GM19025 (cell line): ENCODE results near the gene CDKN2A.
A peak's percentile ranks its signal among the peaks of the same experiment; 100 is the strongest.

Experiments used
- ATAC-seq: cut with Tn5 transposase; IDR thresholded peaks from one replicate; pipeline ENCODE4 v1.9.1; 2021; ENCODE audit warnings: mild to moderate bottlenecking, low read depth, moderate library complexity; ENCODE audit not compliant: unreplicated experiment

The CDKN2A gene

DNA sequence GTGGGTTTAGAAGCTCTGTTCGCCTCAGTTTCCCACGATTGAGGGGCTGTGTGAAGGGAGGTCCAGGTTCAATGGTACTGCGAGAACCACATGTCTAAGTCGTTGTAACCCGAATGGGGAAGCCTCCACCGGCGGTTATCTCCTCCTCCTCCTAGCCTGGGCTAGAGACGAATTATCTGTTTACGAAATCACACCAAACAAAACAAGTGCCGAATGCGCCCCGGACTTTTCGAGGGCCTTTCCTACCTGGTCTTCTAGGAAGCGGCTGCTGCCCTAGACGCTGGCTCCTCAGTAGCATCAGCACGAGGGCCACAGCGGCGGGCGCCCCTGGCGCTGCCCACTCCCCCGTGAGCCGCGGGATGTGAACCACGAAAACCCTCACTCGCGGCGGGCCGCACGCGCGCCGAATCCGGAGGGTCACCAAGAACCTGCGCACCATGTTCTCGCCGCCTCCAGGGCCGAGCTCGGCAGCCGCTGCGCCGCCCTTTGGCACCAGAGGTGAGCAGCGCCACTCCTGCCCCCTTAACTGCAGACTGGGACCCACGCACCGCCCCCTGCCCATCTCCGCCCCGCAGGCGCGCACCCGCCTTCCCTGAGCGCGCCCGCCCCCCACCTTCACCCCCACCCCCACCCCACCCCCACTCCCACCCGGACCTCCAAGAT is at the start of gene CDKN2A:
CDKN2A (minus strand) TSS at position 500 of the 663 bp plus-strand sequence.
- ATAC-seq = peak; percentile 38

DNA sequence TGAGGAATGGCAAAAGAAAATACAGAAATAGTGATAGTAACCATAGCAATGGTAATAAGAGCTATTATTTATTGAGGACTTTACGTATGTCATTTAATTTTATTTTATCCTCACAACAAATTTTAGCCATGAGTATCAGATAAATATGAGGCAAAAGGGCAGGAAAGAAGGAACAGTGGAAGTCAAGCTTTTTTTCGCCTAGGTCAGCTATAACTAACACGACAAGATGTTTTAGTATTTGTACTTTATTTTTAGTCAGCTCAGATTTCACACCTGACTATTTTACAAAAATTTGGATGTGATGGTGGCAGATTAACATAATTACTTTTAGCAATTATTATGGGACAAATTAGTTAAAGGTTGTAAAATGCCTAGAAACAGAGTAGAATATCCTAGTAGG is 49.7 kb upstream of the CDKN2A start:
- no peak for ATAC-seq

- no peak for ATAC-seq
These were observed 47.6 kb upstream of the CDKN2A start for GRCh38 chr9:22041775-22042174.

- ATAC-seq = no peak
These were observed 47.2 kb upstream of the CDKN2A start for GRCh38 chr9:22041344-22041743.

DNA sequence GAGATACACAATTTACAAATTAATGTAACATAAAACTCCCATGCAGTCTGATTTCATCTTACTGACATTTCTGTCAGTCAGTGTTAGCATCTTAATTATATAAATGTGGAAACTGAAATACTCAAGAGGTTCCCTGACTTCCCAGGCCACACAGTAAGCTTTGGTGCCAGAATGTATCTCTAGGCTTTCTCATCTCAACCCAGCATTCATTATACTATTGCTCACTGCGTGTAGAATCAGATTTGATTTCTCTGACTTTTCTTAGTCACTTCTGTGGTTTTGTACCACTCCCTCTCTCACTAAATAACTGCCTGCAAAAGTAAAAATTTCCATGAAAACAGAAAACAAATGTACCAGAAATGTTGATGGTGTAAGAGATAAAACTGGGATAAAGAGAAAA is 46.6 kb upstream of the CDKN2A start:
- ATAC-seq = no peak

DNA sequence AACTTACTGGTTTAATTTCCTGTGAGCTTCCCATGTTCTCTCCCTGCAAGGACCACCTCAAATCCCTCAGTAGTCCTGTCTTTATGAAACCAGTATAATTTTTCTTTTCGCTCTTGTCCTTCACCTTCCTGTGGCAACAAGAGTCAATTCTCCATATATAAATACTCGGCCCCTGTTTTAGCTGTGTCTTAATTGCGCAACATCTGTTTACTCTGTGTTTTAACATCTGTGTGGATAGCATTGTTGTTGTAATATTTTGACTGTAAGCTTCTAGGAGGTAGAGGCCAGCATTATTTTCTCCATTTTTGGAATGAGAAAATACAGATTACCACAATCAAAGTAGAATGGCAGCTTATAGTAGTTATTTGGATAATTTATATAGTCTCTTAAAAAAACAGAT is 45.1 kb upstream of the CDKN2A start:
- no peak for ATAC-seq

- ATAC-seq = no peak
These were observed 43.9 kb upstream of the CDKN2A start for GRCh38 chr9:22037954-22038690.

- no peak for ATAC-seq
These were observed 42.9 kb upstream of the CDKN2A start for GRCh38 chr9:22036866-22037626.

- no peak for ATAC-seq
These were observed 41.4 kb upstream of the CDKN2A start for GRCh38 chr9:22035591-22036011.

DNA sequence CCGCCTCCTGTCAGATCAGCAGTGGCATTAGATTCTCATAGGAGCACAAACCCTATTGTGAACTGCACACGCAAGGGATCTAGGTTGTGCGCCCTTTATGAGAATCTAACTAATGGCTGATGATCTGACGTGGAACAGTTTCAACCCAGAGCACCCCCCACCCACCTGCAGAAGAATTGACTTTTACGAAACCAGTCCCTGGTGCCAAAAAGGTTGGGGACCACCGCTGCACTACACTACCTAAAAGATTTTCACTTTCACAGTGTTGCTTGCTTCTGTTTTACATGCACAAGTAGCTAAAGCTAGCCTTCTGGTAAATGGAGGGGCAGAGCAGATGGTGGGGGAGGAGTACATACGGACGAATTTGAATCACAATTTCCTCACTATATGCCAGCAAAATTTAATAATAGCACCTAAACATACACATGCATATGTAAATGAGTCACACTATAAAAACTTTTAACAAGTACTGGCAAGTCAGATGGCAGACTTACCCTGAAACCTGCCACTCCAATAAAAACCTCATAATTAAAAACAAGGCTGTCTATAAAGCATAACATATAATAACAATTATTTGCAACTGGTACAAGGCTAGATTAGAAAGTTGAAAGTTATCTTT is 38.9 kb upstream of the CDKN2A start:
- no peak for ATAC-seq

GRCh38 chr9:22031655-22032411 is 37.6 kb upstream of the CDKN2A start:
- no peak for ATAC-seq

GRCh38 chr9:22030101-22030598 is 36.0 kb upstream of the CDKN2A start:
- ATAC-seq = no peak

- no peak for ATAC-seq
These were observed 35.0 kb upstream of the CDKN2A start for GRCh38 chr9:22029231-22029630.

- ATAC-seq = no peak
These were observed 34.2 kb upstream of the CDKN2A start for GRCh38 chr9:22028394-22028793.

DNA sequence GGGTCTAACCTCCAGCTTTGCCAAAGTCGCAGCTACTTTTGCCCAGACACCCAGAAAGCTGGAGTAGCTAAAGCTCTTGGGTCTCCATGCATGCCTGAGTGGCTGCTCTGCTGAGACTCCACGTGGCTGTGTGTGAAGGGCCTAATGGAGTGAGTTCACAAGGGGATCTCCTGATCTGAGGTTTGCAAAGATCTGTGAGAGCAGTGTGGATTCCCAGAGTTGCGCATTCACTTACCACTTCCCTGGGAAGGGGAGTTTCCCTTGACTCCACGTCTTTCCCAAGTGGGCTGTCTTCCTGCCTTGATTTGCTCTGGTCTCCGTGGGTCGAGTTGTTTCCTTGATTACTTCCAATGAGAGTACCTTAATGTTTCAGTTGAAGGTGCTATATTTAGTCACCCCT is 32.5 kb upstream of the CDKN2A start:
- no peak for ATAC-seq

GRCh38 chr9:22022396-22022795 is 28.2 kb upstream of the CDKN2A start:
- ATAC-seq = no peak

- no peak for ATAC-seq
These were observed 16.9 kb upstream of the CDKN2A start for GRCh38 chr9:22010866-22011625.

GRCh38 chr9:22009506-22009867 is 15.3 kb upstream of the CDKN2A start:
- ATAC-seq = peak; percentile 34

DNA sequence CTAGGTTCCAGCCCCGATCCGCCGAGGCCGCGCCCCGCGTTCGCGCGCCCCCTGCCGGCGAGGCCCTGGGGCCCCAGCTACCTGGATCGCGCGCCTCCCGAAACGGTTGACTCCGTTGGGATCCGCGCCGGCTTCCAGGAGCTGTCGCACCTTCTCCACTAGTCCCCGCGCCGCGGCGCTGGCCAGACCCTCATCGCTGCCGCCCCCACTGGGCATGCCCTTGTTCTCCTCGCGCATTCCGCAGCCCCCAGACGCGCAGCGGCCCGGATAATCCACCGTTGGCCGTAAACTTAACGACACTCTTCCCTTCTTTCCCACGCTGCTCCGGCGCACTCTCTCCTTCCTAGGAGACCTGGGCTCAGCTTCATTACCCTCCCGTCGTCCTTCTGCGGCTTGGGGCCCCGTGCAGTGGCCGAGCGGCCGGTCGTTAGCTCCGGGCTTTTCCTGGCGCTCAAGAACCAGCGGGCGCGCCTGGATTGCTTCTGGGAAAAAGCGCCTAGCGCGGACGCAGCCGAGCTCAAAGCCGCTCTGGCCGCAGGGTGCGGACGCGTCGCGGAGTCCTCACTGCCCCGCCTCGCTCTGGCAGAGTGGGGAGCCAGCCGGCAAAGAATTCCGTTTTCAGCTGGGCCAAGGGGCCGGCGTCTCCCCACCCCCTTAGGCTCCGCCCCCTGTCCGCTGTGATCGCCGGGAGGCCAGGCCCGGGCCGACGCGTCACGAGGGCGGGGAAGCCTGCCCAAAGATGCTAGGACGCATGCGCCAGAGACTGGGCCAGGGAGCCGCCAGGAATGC is 14.7 kb upstream of the CDKN2A start, which contains the start of gene CDKN2B:
CDKN2B (minus strand) TSS at position 589 of the 789 bp plus-strand sequence; CDS start at position 237, 352 bp downstream.
- ATAC-seq = peak; percentile 90
